ENCODE data around the gene SLX9. TPM values are rescaled to one million over a fixed set of nuclear protein-coding genes. Genes with fewer than 3 reads are reported as not detected.

The SLX9 gene
- total RNA-seq, 1 experiment from 2014 or later = 24.9 TPM

DNA sequence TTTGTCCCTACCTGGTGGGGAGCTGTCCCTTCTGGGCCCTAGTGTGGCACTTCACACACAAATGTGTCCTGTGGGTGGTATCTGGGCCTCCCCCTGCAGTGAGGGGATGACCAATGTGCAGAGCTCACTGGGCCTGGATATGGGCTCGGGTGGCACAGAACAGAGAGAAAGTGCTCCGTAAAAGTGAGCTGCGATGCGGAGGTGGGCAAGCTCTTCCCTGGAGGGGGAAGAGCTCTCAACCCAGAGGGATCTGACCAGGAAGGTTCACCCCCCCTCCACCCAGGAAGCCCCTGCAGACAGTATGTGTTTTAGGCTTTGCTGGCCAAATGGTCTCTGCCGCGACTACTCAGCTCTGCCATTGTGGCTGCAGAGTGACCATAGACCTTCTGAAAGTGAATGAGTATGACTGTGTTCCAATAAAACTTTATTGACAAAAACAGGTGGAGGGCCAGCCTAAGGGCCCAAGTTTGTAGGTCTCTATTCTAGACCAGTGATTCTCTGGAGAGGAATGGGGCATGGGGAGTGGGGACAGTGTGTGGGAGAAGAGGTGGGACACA lies 10.5 kb upstream of the SLX9 start:
- peak; percentile 30 for DNase-seq (ENCODE audit: low read depth)

DNA sequence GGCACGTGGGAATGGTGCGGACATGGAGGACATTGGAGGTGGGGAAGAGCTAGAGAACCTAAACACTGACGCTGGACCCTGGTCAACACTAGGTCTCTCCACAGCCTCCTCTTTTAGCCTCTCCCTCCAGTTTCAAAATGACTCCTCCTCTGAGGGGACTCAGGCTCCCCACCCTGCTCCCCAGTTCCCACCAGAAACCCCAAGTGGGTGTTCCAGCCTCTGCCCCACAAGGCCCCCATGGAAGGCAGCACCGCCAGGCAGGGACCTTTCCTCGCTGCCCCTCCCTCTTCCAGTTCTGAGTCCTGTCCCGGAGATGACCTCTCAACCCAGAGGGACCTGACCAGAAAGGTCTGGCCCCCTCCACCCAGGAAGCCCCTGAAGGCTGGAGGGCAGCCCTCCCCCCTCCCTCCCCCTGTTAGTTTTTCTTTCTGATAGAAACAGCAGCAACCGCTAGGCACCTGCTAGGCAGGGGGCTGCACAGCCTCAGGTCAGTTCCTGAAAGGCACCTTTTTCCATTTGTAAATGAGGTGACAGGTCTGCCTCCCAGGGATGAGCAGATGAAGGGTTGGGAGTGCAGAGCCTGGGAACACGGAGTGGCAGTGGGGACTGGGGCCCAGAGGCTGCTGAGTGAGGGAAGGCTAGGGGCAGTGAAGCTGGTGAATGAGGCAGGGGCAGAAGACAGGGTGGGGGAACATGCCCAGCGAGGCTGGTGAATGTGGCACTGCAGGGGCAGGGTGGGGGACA lies 9.9 kb upstream of the SLX9 start:
- no peak for DNase-seq (ENCODE audit: low read depth)

DNA sequence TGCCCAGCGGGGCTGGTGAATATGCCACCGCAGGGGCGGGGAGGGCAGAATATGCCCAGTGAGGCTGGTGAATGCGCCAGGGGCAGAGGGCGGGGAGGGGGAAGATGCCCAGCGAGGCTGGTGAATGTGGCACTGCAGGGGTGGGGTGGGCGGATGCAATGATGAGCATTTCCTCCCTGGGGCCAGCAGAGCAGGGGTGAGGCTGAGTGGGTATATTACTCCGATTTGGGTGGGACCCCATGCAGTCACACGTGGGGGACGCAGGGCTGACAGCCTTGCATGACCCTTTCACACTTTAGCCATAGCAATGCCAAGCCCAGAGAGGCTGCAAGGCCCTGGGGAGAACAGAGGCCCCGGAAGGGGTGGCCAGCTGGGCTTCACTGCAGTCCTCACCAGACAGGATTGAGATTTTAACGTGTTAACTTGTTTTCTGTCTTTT lies 9.3 kb upstream of the SLX9 start:
- peak; percentile 13 for DNase-seq (ENCODE audit: low read depth)

DNA sequence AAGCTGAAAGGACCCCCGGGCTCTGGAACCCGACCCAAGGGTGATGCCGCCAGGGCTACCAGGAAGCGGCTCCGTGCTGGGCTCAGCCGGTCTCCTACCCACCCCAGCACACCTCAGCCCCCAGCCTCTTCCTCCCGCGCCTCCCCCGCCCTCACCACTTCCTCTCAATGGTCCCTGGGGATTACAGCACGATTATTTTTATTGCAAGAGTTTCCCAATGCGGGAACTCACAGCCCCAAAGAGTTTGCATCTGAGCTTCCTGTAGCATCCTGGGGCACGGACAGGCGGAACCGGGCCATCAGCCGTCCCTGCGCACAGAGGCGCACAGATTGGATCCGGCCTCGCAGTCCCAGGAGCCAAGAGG lies 8.7 kb upstream of the SLX9 start:
- peak; percentile 61 for DNase-seq (ENCODE audit: low read depth)

DNA sequence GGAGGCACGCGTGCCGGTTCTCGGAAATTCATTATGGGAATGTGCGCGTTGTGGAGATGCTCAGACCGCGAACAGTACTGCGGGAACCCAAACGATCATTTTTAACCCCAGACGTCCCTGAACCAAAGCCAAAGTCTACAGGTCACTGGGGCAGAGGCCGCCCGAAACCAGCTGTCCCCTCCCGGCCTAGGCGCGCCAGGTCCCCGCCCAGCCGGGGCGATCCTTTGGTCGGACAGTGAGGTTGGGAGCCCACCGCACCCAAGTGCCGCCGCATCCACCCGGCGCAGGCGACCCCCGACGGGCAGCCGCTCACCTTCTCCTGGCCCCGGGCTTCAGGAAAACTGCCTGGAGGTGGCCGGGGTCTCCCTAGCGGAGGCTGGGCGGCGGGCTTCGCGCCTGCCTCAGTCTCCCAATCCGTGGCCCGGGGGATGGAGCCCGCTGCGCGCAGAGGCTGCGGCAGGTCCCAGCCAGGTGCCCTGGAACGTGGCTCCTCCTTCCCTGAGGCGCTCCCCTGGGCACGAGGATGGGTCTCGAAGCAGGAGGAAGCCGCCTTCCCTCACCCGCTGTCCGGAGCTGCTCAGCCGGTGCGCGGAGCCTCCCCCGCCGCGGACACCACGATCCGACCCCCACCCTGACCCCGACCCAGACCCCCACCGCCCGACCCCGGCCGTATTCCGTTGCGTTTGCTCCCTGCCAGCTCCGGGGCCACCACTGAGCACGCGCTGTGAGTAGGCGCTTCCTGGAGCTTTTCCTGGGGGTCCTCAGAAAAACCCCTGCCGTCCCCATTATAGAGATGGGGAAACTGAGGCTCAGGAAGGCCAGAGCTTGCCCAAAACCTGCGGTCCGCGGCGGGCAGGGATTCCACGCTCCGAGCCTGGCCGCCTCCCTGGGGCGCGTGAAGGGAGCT lies 8.1 kb upstream of the SLX9 start:
- no peak for DNase-seq (ENCODE audit: low read depth)

DNA sequence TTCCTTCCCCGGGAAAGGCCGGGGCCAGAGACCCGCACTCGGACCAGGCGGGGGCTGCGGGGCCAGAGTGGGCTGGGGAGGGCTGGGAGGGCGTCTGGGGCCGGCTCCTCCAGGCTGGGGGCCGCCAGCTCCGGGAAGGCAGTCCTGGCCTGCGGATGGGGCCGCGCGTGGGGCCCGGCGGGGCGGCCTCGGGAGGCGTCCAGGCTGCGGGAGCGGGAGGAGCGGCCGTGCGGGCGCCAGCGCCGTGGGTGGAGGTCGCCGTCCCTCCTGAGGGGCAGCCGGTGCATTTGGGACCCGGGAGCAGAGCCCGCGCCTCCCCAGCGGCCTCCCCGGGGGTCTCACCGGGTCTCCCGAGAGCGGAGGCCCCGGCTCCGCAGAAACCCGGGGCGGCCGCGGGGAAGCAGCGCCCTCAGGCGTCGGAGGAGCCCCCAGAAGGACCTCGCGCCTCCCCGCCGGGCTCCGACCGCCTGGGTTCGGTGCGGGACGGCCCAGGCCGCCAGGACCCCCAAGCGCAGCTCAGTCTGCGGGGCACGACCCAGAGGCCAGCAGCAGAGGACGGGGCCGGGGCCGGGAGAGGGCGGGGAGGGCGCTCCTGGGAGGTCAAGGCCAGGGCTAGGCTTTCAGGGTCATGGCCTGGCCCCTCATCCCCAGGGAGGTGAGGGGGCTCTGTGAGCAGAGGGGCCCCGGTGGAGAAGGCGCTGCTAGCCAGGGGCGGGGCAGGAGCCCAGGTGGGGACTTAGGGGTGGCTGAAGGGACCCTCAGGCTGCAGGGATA lies 7.2 kb upstream of the SLX9 start:
- no peak for DNase-seq (ENCODE audit: low read depth)

DNA sequence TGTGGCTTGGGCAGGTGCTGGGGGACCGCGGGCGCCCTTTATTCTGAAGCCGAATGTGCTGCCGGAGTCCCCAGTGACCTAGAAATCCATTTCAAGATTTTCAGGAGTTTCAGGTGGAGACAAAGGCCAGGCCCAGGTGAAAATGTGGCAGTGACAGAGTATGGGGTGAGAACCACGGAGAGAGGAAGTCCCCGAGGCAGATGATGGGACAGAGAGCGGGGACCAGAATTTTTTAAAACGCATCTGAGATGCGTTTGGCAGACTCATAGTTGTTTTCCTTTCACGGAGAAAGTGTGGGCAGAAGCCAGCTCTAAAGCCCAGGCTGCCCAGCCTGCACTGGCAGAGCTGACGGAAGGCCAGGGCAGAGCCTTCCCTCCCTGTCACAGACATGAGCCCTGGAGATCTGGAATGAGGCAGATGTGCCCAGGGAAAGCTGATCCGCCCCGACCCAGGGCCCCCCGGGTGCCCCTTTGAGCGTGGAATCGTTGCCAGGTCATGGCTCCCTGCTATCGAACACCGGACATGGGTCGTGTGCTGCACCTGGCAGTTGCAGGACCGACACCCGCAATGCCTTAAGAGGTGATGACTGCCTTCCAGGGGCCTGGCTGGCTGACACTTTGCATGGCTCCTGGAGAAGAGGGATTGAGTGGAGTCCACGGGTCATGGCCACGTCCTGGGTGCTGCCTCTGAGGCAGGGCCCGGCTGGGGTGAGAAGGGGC lies 6.5 kb upstream of the SLX9 start:
- DNase-seq (ENCODE audit: low read depth) = no peak

DNA sequence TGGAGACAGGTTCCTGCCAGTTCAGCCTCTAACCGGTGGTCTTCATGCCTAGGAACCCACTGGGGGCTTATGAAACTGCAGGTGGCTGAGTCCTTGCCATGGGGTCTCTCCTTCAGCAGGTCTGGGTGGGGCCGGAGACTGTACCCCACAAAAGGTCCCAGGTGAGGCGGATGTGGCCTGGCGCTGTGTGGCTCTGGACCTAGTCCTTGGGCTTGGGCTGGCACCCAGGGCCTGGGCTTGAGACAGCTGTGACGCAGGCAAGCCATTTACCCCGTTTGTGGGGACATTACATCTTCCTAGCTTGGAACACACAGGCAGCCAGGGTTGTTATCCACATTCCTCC lies 5.9 kb upstream of the SLX9 start:
- no peak for DNase-seq (ENCODE audit: low read depth)

DNA sequence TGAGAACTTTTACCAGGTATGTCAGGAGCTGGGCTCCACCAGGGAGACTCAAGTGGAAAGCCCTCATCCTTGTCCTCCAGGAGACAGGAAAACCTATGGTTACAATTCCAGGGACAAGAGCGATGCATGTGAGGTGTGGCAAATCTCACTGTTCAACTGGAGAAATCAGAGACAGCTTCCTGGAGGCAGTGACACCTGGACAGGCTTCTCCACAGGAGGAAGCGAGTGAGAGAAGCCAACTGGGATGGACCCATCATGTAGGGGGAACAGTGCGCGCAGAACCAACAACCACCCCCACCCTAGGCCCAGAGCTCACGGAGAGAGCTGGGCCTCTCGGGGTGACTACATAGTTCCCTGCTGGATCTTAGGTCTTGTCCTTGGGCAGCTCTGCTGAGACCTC lies 5.6 kb upstream of the SLX9 start:
- no peak for DNase-seq (ENCODE audit: low read depth)

DNA sequence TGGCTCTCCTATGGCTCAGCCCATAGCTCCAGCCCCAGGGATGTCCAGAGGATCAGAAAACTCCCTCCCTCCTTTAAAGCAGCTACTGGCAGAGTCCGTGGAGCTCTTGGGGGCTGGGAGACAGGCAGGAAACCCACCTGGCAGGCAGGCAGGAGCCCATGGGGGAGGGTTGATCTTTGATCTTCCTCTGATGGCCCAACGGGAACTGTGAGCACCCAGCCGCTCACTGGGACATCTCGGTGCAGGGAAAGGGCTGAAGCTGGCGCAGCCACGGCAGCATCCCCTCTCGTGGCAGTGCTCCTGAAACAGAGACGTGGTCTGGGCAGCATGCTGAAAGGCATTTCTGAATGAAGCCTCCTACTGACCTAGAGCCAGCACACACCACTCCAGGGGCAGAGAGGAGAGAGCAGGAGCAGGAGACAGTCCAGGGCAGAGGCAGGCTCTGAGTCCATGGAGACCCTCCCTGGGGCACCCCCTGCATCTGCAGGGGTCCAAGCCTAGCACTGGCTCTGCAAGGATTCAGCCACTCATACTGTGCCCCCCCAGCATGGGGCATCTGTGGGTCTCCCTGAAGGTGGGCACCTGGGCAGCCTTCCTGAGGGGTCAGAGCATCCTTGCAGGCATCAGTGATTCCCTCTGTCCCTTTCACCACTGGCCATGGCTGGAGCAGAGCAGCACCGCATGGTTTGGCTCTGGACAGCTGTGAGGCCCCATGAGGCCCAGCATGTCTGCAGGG lies 4.9 kb upstream of the SLX9 start:
- DNase-seq (ENCODE audit: low read depth) = no peak

DNA sequence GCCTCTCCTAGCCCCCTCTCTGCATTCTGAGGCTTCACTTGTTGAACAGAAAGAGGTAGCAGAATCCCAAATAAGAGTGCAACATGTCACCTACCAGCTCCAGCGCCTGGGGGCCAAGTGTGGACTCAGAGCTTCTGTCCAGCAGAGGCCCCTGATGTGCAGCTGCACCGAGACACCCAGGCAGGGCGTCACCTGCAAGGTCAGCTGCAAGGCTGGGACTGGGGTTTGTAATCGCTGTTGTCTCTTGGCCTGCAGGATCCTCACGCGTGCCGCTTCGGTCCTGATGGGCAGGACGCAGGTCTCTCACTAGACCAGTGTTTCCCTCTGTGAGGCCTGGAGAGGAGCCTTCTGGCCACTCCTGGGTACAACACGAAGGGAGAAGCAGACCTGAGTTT lies 4.3 kb upstream of the SLX9 start:
- no peak for DNase-seq (ENCODE audit: low read depth)

DNA sequence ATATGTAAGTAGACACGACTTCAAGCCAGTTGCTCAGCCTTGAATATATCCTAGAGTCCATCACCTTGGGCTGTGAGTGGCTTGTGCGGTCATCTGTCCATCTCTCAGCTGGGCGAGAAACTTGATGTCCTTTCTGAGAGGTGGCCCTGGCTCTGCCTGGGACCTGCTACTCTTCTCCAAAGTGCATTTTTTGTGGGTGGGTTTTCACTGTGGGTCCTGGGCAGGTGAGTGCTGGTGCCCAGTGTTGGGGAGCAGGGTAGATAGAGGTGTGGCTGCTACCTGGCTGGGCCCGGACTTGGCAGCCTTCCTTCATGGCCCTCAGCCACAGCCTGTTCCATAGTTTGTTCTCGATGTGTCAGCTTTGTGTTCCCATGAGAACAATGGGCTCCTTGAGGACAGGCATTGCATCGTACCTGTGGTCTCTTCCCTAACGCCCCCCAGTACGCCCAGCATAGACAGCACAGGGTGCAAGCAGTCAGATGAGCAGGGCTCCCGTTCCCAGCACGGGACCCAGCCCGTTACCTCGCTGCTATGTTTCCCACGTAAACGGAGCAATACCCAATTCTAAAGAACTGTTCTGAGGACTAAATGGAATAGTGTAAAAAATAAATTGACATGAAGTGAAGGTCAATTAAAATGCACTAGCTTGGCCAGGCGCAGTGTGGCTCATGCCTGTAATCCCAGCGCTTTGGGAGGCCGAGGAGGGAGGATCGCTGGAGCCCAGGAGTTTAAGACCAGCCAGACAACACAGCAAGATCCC lies 877 bp upstream of the SLX9 start:
- DNase-seq (ENCODE audit: low read depth) = no peak

DNA sequence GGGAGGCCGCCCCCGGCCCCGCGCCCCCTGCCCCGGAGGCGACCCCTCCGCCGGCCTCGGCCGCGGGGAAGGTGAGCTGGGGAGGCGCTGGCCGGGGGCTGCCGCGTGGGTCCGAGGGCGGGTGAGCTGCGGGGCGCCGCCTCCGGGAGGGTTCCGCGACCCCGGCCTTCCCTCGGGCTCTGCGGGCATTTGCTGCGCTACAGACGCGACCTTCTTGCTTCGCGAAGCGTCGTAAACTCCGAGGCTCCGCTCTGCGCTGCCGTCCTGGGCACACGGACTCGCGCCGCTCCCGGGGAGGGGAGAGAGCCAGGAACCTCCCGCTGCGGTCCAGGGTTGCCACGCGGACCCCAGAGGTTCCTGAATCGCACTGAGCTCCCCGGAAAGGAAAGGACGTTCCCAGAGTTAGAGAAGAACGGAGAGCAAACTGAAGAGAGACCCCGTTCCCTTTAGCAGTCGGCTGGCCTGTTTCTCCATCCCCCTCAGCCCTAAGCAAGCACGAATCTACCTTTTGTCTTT lies 345 bp downstream of the SLX9 start:
- DNase-seq (ENCODE audit: low read depth) = no peak

DNA sequence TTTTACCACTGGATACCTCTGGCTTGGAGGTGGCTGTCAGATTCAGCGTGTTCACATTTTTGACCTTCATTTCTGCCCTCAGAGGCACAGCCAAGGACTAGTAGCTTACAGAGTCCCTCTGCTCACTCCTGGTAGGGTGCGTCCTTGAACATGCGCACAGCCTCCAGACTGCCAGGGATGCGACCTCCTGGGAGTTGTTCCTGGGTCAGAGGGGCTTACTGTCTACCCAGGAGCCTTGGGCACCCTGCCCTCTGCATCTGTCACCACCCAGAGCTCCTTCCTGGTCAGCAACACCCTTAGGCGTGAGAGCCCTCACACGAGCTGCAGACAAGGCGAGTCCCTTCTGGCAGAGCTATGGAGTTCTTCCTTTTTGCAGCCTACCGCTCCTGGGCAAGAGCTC lies 1.7 kb downstream of the SLX9 start:
- DNase-seq (ENCODE audit: low read depth) = no peak

DNA sequence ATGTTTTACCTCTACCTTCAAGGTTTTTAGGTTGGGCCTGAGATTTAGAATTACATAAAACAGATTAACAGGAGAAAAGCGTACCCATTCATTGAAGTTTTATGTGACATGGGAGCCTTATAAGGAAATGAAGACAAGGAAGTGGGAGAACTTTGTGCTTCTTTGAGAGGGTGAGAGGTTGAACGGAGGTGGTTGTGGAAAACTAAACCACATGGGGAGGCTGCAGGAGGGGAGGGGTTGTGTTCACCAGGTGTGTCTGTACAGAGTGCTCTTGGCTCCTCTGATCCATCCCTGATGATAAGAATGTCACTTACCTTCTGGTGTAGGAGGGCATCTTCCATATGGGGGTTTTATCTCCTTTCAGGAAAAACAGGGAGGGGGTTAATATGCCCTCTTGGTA lies 2.7 kb downstream of the SLX9 start:
- no peak for DNase-seq (ENCODE audit: low read depth)

DNA sequence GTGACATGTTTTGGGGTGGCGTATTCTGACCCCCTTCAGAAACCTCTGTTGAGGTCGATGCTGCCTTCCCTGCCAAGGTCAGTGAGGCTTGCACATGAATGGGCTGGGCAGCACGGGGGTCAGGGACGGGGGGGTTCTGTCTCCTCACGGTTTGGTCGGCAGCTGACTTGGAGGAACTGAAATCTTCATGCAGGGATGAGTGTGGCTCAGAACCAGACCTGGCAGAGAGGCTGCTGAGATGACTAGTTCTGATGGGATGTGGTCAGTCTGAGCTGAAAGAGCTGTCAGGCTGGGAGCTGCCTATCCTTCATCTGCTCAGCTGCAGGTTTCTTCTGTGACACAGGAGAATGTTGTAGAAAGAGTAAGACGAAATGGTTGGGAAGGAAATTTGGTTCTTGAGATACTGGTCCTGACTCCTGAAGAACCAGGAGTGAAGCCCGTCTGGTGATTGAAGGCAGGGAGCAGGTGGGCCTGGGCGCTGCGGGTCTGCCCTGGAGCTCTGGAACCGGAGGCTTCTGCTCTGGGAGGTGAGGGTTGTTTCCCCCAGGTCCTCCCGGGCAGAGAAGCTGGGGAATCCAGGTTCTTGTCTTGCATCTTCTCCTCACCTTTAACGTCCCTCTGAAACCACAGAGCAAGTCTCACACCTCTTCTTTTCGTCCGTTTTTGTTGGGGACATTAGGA lies 3.3 kb downstream of the SLX9 start:
- DNase-seq (ENCODE audit: low read depth) = no peak

DNA sequence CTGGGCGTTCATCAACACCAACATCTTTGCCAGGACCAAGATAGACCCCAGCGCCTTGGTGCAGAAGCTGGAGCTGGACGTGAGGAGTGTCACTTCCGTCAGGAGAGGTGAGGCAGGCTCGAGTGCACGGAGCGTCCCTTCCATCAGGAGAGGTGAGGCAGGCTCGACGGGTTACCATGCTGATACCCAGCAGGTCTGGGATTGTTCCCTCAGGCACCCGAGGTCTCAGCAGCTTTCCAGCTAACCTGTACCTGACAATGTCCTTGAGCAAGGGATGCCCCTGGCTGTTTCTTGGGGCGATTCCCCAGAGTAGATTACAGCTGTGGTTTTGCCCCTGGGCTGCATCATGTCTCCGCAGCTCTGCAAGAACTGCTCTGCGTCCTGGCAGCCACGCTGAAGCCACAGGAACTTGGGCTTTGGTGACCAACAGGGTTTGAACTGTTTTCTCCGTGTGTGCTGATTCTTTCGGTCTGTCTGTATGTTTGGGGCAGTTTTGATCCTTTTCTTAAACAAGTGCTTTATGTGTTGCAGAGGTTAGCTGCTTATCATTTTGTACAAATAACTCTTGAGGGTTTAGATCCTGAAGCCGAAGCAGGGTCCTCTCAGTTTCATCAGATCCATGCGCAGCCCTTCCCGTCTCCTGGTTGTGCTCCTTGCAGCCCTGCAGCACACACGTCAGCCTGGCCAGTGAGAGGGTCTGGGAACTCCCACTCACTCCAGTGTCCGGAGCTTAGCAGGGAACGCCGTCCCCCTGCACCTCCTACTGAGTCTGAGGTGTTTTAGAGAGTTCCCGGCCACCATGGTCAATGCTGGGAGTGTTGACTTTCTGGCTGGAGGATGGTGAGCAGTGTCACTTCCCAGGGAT lies 4.1 kb downstream of the SLX9 start:
- no peak for DNase-seq (ENCODE audit: low read depth)

DNA sequence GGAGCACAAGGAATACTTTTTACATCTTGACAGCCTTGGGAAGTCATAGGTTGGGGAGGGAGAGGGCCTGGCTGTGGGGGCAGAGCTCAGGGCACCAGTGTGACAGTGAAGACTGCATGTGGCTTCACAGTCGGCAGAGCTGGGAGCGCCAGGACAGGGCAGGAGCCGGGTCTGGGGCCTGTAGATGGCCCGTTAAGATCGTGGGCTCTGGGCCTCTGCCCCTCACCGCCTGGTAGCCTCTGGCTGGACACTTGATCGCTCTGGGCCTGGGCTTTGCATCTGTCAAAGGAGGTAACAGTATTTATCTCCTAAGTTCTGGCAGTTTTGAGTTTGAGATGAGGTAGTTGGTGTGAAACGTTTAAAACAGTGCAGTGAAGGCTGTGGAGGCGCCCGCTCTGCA lies 4.8 kb downstream of the SLX9 start:
- DNase-seq (ENCODE audit: low read depth) = no peak
